GM12801 (cell line): Measurements from ENCODE around the gene EFCAB6.

ENCODE experiments used
- TF ChIP-seq, protein P1 (sequence below): IDR thresholded peaks from one replicate; pipeline ENCODE4 v1.5.1; 2011; ENCODE audit warnings: control low read depth; ENCODE audit not compliant: insufficient read length; ENCODE audit errors: extremely low read depth

Gene EFCAB6

DNA sequence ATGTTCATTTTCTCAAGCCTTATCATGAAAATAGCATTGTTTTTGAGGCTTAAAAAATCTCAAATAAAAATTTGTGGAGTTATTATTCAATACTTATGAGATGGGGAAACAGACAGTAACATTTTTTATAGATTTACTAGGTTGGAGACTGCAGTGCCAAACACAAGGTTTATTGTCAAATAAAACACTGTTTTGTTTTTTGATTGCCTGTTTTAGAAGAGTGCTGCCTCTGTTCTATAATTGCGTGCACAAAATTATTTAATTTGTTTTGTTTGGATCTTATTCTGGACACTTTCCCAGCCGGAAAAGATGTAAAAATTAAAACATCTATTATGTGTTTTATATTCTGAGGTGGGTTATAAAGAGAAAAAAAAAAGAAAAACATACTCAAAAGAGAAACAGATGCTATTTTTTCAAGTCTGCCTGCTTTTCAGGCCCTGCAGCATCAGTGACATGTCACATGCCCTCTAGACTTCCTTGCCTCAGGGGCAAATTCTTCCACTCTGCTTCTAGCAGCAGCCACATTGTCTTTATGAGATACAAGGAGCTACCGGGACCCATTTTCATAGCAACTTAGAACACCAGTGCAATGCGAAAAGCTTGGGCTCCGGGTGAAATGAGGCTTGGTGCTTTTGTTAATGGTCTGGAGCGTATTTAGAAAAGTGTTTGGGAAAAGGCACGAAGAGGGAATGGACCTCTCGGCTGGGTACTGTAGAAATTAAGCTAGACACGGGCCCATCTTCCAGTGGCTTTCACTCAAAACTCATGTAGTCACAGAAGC lies 77.5 kb downstream of the EFCAB6 start:
- TF ChIP-seq, protein P1, sequence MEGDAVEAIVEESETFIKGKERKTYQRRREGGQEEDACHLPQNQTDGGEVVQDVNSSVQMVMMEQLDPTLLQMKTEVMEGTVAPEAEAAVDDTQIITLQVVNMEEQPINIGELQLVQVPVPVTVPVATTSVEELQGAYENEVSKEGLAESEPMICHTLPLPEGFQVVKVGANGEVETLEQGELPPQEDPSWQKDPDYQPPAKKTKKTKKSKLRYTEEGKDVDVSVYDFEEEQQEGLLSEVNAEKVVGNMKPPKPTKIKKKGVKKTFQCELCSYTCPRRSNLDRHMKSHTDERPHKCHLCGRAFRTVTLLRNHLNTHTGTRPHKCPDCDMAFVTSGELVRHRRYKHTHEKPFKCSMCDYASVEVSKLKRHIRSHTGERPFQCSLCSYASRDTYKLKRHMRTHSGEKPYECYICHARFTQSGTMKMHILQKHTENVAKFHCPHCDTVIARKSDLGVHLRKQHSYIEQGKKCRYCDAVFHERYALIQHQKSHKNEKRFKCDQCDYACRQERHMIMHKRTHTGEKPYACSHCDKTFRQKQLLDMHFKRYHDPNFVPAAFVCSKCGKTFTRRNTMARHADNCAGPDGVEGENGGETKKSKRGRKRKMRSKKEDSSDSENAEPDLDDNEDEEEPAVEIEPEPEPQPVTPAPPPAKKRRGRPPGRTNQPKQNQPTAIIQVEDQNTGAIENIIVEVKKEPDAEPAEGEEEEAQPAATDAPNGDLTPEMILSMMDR = no peak

DNA sequence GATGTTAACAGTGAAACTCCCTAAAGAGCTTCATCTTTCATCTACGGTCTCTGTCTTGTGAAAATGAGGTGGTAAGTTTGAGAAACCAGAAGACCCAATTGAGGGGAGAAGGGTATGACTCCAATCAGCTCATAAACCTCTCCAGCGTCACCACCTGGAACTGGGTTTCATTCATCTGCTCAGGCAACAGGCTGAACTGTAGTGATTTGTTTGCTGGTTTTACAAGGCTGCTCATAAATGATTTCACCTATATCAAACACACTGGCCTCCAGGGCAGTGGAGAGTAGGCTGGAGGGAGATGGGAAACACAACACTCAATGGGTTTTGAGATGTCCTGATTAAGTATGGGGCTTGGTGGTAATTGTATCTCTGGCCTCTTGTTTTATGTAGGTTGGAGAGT lies 79.0 kb downstream of the EFCAB6 start:
- TF ChIP-seq, protein P1 = no peak

DNA sequence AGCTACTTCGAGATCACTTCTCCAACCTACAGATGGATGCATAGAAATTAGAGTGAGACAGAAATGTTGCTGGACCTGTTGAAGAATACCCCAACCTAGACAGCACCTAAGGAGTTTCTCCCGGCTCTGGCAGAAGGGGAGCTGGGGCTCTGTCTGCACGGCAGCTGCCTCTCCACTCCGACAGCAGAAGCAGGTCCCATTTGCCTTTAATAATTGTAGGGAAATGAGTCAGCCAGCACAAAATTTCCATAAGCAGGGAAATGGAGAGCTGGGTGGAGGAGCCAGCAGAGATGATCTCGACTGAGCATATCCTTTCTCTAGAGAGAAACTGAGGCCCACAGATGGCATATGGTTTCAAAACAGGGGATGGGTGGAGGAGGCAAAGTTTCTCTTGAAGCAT lies 80.1 kb downstream of the EFCAB6 start:
- TF ChIP-seq, protein P1 = no peak

DNA sequence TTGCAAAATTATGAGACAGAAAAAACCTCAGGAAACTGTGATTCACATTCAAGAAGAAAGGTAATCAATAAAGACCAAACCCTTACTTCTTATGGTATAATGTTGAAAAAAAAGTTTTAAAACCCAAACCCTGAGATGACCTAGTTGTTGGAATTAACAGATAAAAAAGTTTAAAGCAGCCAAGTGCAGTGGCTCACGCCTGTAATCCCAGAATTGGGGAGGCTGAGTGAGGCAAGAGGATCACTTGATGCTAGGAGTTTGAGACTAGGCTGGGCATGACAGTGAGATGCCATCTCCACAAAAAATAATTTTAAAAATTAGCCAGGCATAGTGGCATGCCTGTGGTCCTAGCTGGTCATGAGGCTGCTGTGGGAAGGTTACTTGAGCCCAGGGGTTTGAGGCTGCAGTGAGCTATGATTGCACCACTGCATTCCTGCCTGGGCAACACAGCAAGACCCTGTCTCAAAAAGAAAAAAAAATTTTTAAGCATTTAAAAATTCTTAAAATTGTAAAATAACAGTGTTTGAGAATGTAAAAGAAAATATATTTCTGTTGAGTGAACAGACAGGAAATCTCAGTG lies 85.1 kb downstream of the EFCAB6 start:
- TF ChIP-seq, protein P1 = no peak

DNA sequence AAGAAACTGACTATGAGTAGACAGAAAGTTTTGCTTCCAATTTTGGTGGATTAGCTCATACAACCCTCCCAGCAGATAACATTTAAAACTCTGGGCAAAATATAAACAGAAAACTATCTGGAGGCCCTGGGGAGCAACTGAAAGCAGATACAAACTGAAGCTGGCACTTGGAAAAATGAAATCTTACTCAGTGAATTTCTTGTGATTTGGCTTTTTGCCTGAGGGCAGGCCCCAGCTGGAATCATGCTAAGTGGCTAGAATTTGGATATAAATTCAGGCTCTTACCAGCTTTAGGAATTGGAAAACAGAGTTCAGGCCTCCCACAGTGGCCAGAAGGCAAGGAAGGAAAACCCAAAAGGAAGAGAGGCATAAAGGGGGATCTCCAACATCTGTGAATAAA lies 85.8 kb downstream of the EFCAB6 start:
- TF ChIP-seq, protein P1 = no peak

DNA sequence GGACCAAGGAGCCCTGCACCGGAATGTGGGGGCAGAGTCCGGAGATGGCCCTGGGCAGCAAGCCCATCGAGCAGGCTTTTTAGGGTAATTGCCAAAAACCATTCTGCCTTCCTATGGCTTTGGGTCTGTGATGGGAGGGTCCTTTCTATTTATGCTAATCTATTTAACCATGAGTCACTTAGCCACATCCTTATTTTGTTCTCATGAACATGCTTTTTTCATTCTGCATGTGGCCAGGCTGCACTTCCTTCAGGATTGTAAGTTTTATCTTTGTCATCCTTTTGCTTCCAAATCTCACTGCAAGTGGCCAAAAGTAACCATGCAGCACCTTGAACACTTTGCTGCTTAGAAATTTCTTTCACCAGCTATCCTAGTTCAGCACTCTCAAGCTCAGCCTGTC lies 88.3 kb downstream of the EFCAB6 start:
- TF ChIP-seq, protein P1 = no peak

DNA sequence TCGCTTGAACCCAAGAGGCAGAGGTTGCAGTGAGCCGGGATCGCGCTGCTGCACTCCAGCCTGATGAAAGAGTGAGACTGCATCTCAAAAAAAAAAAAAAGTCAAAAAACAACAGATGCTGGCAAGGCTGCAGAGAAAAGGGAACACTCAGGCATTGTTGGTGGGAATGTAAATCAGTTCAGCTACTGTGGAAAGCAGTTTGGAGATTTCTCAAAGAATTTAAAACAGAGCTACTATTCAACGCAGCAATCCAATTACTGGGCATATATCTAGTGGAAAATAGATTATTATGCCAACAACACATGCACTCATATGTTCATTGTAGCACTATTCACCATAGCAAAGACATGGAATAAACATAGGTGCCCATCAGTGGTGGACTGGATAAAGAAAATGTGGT lies 89.7 kb downstream of the EFCAB6 start:
- TF ChIP-seq, protein P1 = no peak
